Natural killer cell (primary cell): ENCODE results near the gene RUSF1. TPM values are rescaled to one million over a fixed set of nuclear protein-coding genes. Genes with fewer than 3 reads are reported as not detected.

Experiments used
- ATAC-seq, 3 donors: fragments of 150-1000 bp in 2 of 3; fragments of 200-7000 bp in 1 of 3; cut with Tn5 transposase; 1 replicate in 1 of 3; 2 replicates in 2 of 3; pipeline ENCODE4 v1.10.0; 2021; ENCODE audit warnings: mild to moderate bottlenecking in 2 of 3, moderate library complexity in 2 of 3
- DNase-seq, 2 donors: peaks; one replicate each; pipeline versions ENCODE4 v3.0.0 to v3.0.0-alpha.2; 2013 to 2021; ENCODE audit warnings: mixed read lengths in 1 of 2
- H3K27ac ChIP-seq: one replicate; pipeline ENCODE4 v1.5.1; 2013; ENCODE audit warnings: mild to moderate bottlenecking, low read length
- H3K27me3 ChIP-seq: one replicate; pipeline ENCODE4 v1.6.1; 2013; ENCODE audit warnings: low read length; ENCODE audit not compliant: control insufficient read depth, insufficient read depth
- H3K36me3 ChIP-seq: one replicate; pipeline ENCODE4 v1.6.1; 2013; ENCODE audit warnings: low read length; ENCODE audit not compliant: control insufficient read depth, insufficient read depth
- H3K4me1 ChIP-seq: one replicate; pipeline ENCODE4 v1.6.1; 2013; ENCODE audit warnings: low read length; ENCODE audit not compliant: control insufficient read depth, insufficient read depth
- H3K4me3 ChIP-seq: one replicate; pipeline ENCODE4 v1.5.1; 2013; ENCODE audit warnings: low read length
- H3K9me3 ChIP-seq: one replicate; pipeline ENCODE4 v1.6.1; 2013; ENCODE audit warnings: low read length; ENCODE audit not compliant: control insufficient read depth, insufficient read depth
- H3K27ac Mint-ChIP-seq, 2 donors: one replicate each; pipeline ENCODE4 v1.8.0; 2022; ENCODE audit warnings: mild to moderate bottlenecking in 2 of 2, mixed read lengths in 2 of 2, moderate library complexity in 1 of 2
- H3K27me3 Mint-ChIP-seq, 2 donors: one replicate each; pipeline ENCODE4 v1.8.0; 2022; ENCODE audit warnings: low read depth in 2 of 2, mixed read lengths in 2 of 2
- H3K36me3 Mint-ChIP-seq: one replicate; pipeline ENCODE4 v1.8.0; 2022; ENCODE audit warnings: mixed read lengths
- H3K4me1 Mint-ChIP-seq, 2 donors: one replicate each; pipeline ENCODE4 v1.8.0; 2022; ENCODE audit warnings: mixed read lengths in 2 of 2
- H3K4me3 Mint-ChIP-seq: one replicate; pipeline ENCODE4 v1.8.0; 2022; ENCODE audit warnings: mild to moderate bottlenecking, moderate library complexity, mixed read lengths
- H3K9me3 Mint-ChIP-seq, 2 donors: one replicate each; pipeline ENCODE4 v1.8.0; 2022; ENCODE audit warnings: mixed read lengths in 2 of 2
- WGBS: methylation state at CpG from one replicate; pipeline ENCODE4 v1.1.7; 2013; ENCODE audit warnings: missing lambda C conversion rate; ENCODE audit not compliant: insufficient coverage; 5-methylcytosine and 5-hydroxymethylcytosine counted together
- intact Hi-C: fragments of 100-400 bp; cut with micrococcal nuclease; formaldehyde crosslinking; loops from one replicate; pipeline ENCODE4 v1.14.2; 2022
- total RNA-seq, 4 donors: library from RNA; stranded (reverse); fragments of 120-200 nt in 1 of 4; gene quantifications; one replicate each; pipeline versions ENCODE4 v1.2.3 to v1.2.4, GENCODE V29; 2013 to 2022
- TF ChIP-seq, protein P1 (sequence below): fragments of 200-600 bp; IDR thresholded peaks from one replicate; pipeline ENCODE4 v1.8.0; 2022; ENCODE audit warnings: antibody characterized with exemption

RUSF1 gene
- total RNA-seq, 3 donors from 2014 or later (not counting 1 experiment from before 2014, with no cell fraction given): 50.2 to 61.5 (median 51.9) TPM

DNA sequence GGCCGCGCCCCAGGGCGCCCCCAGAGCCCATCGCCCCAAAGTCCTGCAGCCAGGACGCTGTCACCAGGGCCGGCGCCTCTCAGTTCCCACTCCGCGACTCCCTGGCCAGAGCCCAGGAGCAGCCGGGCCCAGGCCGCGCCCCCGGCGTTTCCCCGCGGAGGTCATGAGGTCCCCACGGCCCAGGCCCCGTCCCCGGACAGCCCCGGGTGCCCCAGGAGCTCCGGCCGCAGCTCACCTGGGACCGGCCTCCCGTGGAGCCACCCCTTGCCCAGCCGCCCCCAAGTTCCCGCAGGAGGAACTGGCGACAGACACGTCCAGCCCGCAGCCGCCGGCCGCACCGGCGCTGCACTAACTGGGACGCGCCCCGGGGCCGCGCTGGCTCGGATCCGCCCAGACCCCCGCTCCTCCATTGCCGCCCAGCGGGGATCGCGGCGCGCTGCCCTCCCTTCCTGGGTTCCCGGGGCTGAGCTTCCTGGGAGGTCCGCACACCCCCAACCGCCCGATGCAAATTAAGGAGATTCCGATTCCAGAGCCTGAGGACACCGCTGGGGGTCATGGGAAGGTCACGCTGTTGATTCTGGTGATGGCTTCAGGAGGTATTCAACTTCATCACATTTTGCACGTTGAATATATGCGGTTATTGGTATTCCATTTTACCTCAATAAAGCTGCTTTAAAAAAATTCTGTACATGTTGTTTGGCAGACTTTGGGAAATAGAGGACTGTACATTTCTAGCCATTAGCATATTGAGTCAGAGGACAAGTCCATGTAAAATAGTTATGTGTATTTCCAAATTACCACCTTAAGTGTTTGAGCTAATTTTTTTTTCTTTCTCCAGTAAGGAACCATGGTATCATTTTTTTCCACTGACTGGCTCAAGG lies 29.4 kb upstream of the RUSF1 start:
- Histone ChIP-seq H3K4me3 (no peak overlapping the region), H3K9me3 (peaks cover 3% of the 10 kb centered on the region), H3K4me1 (peaks cover 2% of the 10 kb centered on the region), H3K36me3 (no peaks in the 10 kb centered on the region), H3K27me3 (peaks cover 20% of the 10 kb centered on the region), H3K27ac (no peak overlapping the region)
- H3K27me3 Mint-ChIP-seq: peaks cover 38 to 53% of the 10 kb centered on the region in 2 donors
- H3K9me3 Mint-ChIP-seq: peaks cover 0 to 4% of the 10 kb centered on the region in 2 donors
- H3K4me3 Mint-ChIP-seq: no peak overlapping the region
- TF ChIP-seq, protein P1, sequence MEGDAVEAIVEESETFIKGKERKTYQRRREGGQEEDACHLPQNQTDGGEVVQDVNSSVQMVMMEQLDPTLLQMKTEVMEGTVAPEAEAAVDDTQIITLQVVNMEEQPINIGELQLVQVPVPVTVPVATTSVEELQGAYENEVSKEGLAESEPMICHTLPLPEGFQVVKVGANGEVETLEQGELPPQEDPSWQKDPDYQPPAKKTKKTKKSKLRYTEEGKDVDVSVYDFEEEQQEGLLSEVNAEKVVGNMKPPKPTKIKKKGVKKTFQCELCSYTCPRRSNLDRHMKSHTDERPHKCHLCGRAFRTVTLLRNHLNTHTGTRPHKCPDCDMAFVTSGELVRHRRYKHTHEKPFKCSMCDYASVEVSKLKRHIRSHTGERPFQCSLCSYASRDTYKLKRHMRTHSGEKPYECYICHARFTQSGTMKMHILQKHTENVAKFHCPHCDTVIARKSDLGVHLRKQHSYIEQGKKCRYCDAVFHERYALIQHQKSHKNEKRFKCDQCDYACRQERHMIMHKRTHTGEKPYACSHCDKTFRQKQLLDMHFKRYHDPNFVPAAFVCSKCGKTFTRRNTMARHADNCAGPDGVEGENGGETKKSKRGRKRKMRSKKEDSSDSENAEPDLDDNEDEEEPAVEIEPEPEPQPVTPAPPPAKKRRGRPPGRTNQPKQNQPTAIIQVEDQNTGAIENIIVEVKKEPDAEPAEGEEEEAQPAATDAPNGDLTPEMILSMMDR: no peak
- 13% methylated on average over 56 of the region's 57 CpGs for WGBS
- H3K27ac Mint-ChIP-seq: no peak overlapping the region
- ATAC-seq (peak in 1 of 3 donors; percentile 13), DNase-seq (no peak)
- no peaks in the 10 kb centered on the region for H3K36me3 Mint-ChIP-seq
- intact Hi-C loops: no loop called here
- H3K4me1 Mint-ChIP-seq: peaks cover 0 to 5% of the 10 kb centered on the region in 2 donors

DNA sequence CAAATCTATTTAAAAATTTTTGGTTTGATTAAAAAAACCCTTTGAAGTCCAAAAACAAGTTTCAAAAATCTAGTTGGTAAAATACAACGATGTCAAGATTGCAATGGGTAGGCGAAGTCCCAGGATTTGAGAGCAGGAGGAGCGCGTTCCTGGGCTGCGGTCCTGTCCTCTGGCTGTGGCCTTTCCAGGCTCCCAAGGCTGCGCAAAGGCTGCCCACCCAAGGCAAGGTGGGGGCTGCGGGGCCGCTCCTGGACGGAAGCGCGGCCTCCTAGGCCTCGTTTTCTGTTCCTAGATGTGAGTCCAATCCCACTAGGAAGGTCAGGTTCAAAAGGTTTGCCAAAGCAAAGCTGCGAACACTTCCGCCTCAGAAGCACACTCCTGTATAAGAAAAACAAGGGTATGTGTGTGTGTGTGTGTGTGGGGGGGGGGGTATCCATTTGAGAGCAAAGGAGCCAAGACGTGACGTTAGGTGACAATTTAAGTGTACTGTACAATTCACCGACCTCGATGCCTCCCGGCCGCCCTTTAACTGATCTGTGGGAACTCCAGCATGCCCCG lies 28.7 kb upstream of the RUSF1 start:
- Mint-ChIP-seq H3K27me3 (peaks cover 34 to 45% of the 10 kb centered on the region in 2 donors), H3K27ac (no peak overlapping the region), H3K36me3 (no peaks in the 10 kb centered on the region), H3K9me3 (no peaks in the 10 kb centered on the region), H3K4me3 (no peak overlapping the region), H3K4me1 (peaks cover 0 to 5% of the 10 kb centered on the region in 2 donors)
- DNase-seq (no peak), ATAC-seq (no peak)
- TF ChIP-seq, protein P1: no peak
- Histone ChIP-seq H3K27ac (no peak overlapping the region), H3K36me3 (no peaks in the 10 kb centered on the region), H3K4me1 (peaks cover 2% of the 10 kb centered on the region), H3K27me3 (peaks cover 20% of the 10 kb centered on the region), H3K4me3 (no peak overlapping the region), H3K9me3 (no peaks in the 10 kb centered on the region)
- 81% methylated on average over 21 of the region's 21 CpGs for WGBS
- intact Hi-C loops: no loop called here

DNA sequence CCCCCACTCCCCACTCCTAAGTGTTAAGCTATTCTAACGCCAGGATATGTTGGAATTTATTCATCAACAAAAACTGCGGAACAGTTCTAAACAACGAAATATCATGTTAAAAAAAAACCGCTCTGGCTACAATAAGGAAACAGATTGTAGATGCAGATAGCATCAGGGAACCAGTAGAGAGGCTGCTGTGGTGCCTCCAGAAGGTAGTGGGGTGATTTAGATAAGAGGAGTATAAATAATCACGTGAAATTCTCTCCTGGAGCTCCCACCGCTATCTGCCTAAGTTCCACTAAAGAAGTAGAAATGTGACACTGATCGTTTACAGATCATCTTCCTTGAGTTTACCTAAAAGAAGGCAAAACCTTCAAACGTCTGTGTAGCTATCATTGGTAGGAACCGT lies 27.5 kb upstream of the RUSF1 start:
- Histone ChIP-seq H3K9me3 (no peaks in the 10 kb centered on the region), H3K4me3 (no peak overlapping the region), H3K27ac (no peak overlapping the region), H3K27me3 (peaks cover 20% of the 10 kb centered on the region), H3K4me1 (peaks cover 2% of the 10 kb centered on the region), H3K36me3 (no peaks in the 10 kb centered on the region)
- 8% methylated on average over 8 of the region's 9 CpGs for WGBS
- Mint-ChIP-seq H3K9me3 (no peaks in the 10 kb centered on the region), H3K27me3 (peaks cover 32 to 37% of the 10 kb centered on the region in 2 donors), H3K27ac (no peak overlapping the region), H3K36me3 (no peaks in the 10 kb centered on the region), H3K4me1 (peaks cover 0 to 5% of the 10 kb centered on the region in 2 donors), H3K4me3 (no peak overlapping the region)
- no peak for ATAC-seq
- DNase-seq: no peak
- TF ChIP-seq, protein P1: no peak
- intact Hi-C loops: no loop called here
